Fibroblast of lung (primary cell): ENCODE measurements around the gene WDFY2. TPM values are rescaled to one million over a fixed set of nuclear protein-coding genes. Genes with fewer than 3 reads are reported as not detected.

Experiments used
- DNase-seq, 2 donors: peaks; one replicate each; pipeline versions ENCODE4 v3.0.0 to v3.0.0-alpha.2; 2010; ENCODE audit warnings: low read depth in 2 of 2
- H2AFZ ChIP-seq: 2 replicates; pipeline ENCODE4 v1.5.1; 2012; ENCODE audit warnings: low read length, control low read depth, inconsistent platforms
- H3K27ac ChIP-seq: 2 replicates; pipeline ENCODE4 v1.5.1; 2011; ENCODE audit warnings: low read length, control low read depth; ENCODE audit not compliant: insufficient read depth
- H3K27me3 ChIP-seq: 2 replicates; pipeline ENCODE4 v1.5.1; 2011; ENCODE audit warnings: mild to moderate bottlenecking, low read length; ENCODE audit not compliant: control insufficient read depth, insufficient read depth
- H3K36me3 ChIP-seq: 2 replicates; pipeline ENCODE4 v1.5.1; 2011; ENCODE audit warnings: low read length; ENCODE audit not compliant: control insufficient read depth, insufficient read depth
- H3K4me1 ChIP-seq: 2 replicates; pipeline ENCODE4 v1.5.1; 2011; ENCODE audit warnings: low read length; ENCODE audit not compliant: control insufficient read depth, insufficient read depth; ENCODE audit errors: extremely low read depth
- H3K4me2 ChIP-seq: 2 replicates; pipeline ENCODE4 v1.5.1; 2011; ENCODE audit warnings: low read length, control low read depth; ENCODE audit not compliant: insufficient read depth; ENCODE audit errors: extremely low read depth
- H3K4me3 ChIP-seq, 4 experiments: fragments of 200-600 bp in 1 of 4; sonication (generic) in 1 of 4; replicated peaks in 1 of 4; 2 replicates each; pipeline ENCODE4 v1.5.1; 2011 to 2016; ENCODE audit warnings: low read length in 4 of 4, low read depth in 3 of 4, mild to moderate bottlenecking in 3 of 4, control low read depth in 2 of 4, inconsistent platforms in 1 of 4, mixed read lengths in 1 of 4; ENCODE audit not compliant: insufficient read depth in 1 of 4; ENCODE audit errors: control extremely low read depth in 1 of 4
- H3K79me2 ChIP-seq: 2 replicates; pipeline ENCODE4 v1.5.1; 2012; ENCODE audit warnings: mild to moderate bottlenecking, low read length, inconsistent platforms; ENCODE audit not compliant: control insufficient read depth, insufficient read depth
- H3K9ac ChIP-seq: 2 replicates; pipeline ENCODE4 v1.5.1; 2011; ENCODE audit warnings: mild to moderate bottlenecking, low read length, control low read depth; ENCODE audit not compliant: insufficient read depth
- H3K9me3 ChIP-seq: 2 replicates; pipeline ENCODE4 v1.5.1; 2012; ENCODE audit warnings: low read depth, low read length; ENCODE audit not compliant: control insufficient read depth, insufficient read depth
- H4K20me1 ChIP-seq: 2 replicates; pipeline ENCODE4 v1.5.1; 2011; ENCODE audit warnings: low read length; ENCODE audit not compliant: control insufficient read depth, insufficient read depth; ENCODE audit errors: extremely low read depth
- CTCF ChIP-seq, 2 donors: IDR thresholded peaks in 1 of 2; conservative IDR thresholded peaks in 1 of 2; 1 replicate in 1 of 2; 2 replicates in 1 of 2; pipeline ENCODE4 v1.5.1; 2011 to 2012; ENCODE audit warnings: low read length in 2 of 2, control low read depth in 1 of 2, inconsistent platforms in 1 of 2, low read depth in 1 of 2, mild to moderate bottlenecking in 1 of 2
- EZH2 ChIP-seq: IDR thresholded peaks from 2 replicates; pipeline ENCODE4 v1.5.1; 2012; ENCODE audit warnings: low read length, control low read depth, mild to moderate bottlenecking; ENCODE audit errors: missing control alignments
- polyA plus RNA-seq, 2 donors: library from polyadenylated mRNA; depleted of rRNA in 1 of 2; stranded (reverse) in 1 of 2; unstranded in 1 of 2; fragments of >200 nt; gene quantifications; 2 replicates each; pipeline ENCODE4 v1.2.1, GENCODE V29; 2011 to 2012; ENCODE audit warnings: missing spikeins in 1 of 2
- total RNA-seq: library from RNA; depleted of rRNA; stranded (reverse); fragments of >200 nt; gene quantifications from 2 replicates; pipeline ENCODE4 v1.2.1, GENCODE V29; 2014

Gene WDFY2
- total and polyA plus RNA-seq, 2 donors (not counting 1 experiment from before 2014, with no cell fraction given), result 4.9 to 9.2 TPM

DNA sequence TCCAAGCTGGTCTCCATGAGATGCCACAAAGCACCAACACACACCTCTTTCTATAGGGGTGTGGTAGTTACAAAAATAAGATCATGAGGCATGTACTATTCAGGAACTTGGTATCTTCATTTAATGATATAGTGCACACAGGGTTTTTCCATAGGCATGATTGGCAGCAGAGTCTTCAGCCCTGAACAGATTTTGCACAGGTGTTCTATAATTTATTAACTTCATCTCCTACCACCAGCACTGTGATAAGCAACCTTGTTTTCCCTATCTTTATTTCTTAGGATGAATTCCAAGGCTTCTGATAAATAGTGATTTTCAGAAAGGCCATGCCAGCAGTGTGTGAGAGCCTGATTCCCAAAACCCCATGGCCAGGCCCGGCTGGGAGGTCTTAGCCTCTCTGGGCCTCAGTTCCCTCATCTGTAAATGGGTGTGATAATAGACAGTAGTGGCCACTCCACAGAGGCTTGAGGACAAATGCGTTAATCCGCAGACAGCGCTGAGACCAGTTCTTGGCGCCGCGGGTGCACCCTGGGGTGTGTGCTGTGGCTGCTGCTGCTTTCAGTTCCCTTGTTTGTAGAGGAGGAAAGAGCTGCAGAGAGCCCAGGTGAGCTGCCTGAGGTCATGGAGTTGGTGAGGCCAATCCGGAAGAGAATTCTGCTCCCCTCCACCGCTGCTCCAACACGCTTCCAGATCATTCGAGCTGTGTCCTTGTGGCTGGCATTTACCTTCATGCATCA is 186.6 kb downstream of the WDFY2 start:
- Histone ChIP-seq H4K20me1 (no peaks in the 10 kb centered on the region), H3K4me2 (no peak overlapping the region), H3K9me3 (no peaks in the 10 kb centered on the region), H3K79me2 (no peaks in the 10 kb centered on the region), H3K27ac (no peak overlapping the region), H3K9ac (no peak overlapping the region), H3K4me1 (no peaks in the 10 kb centered on the region), H2AFZ (no peak overlapping the region), H3K4me3 (no peak overlapping the region), H3K36me3 (no peaks in the 10 kb centered on the region), H3K27me3 (no peaks in the 10 kb centered on the region)
- TF ChIP-seq EZH2 (no peak), CTCF (conservative IDR thresholded peaks at IDR 0.05 in 1 of 2, IDR thresholded peaks at IDR 0.05 in 1 of 2; ENCODE audit: low read depth in 1 of 2, low read length in 2 of 2) (no peak)
- no peak for DNase-seq

GRCh38 chr13:51771418-51772104 is 187.3 kb downstream of the WDFY2 start:
- Histone ChIP-seq H3K36me3 (no peaks in the 10 kb centered on the region), H2AFZ (no peak overlapping the region)

More at GRCh38 chr13:51771418-51772104, 187.3 kb downstream of the WDFY2 start:
- H3K27ac ChIP-seq, result no peak overlapping the region
- no peak overlapping the region for H3K4me2 ChIP-seq
- no peak for DNase-seq
- H4K20me1 ChIP-seq, result no peaks in the 10 kb centered on the region
- no peak for TF ChIP-seq EZH2
- no peak for TF ChIP-seq CTCF (conservative IDR thresholded peaks at IDR 0.05 in 1 of 2, IDR thresholded peaks at IDR 0.05 in 1 of 2; ENCODE audit: low read depth in 1 of 2, low read length in 2 of 2)
- H3K4me3 ChIP-seq, result no peak overlapping the region
- no peak overlapping the region for H3K9ac ChIP-seq
- no peaks in the 10 kb centered on the region for H3K4me1 ChIP-seq
- H3K27me3 ChIP-seq, result no peaks in the 10 kb centered on the region
- no peaks in the 10 kb centered on the region for H3K79me2 ChIP-seq
- no peaks in the 10 kb centered on the region for H3K9me3 ChIP-seq
